ENCODE measurements around the gene RAB41. TPM values are rescaled to one million over a fixed set of nuclear protein-coding genes. Genes with fewer than 3 reads are reported as not detected.

The RAB41 gene
- total RNA-seq, 1 experiment from 2014 or later: not detected

GRCh38 chrX:70244881-70245280 is 37.1 kb upstream of the RAB41 start:
- Histone ChIP-seq H3K27ac (ENCODE audit: low read length) (no peak overlapping the region), H3K4me3 (ENCODE audit: low read depth in 2 of 2, low read length in 2 of 2) (no peak overlapping the region), H3K4me1 (ENCODE audit: control insufficient read depth, insufficient read depth, low read length) (no peaks in the 10 kb centered on the region), H3K9me3 (ENCODE audit: control insufficient read depth, insufficient read depth, low read depth, low read length) (no peaks in the 10 kb centered on the region), H3K36me3 (ENCODE audit: control insufficient read depth, insufficient read depth, low read length) (no peaks in the 10 kb centered on the region), H3K27me3 (ENCODE audit: control insufficient read depth, insufficient read depth, low read length) (peaks cover 2% of the 10 kb centered on the region; the same call in 1 of the 2 replicates)
- no TSS peak for BruUV-seq (replicated peaks)
- no peak for TF ChIP-seq TCF7L2 (IDR thresholded peaks at IDR 0.05; ENCODE audit: low read depth, low read length)
- no peak for TF ChIP-seq REST (IDR thresholded peaks at IDR 0.05; ENCODE audit: insufficient read depth in 1 of 2, low read depth in 2 of 2, low read length in 1 of 2)
- TF ChIP-seq CTCF (IDR thresholded peaks at IDR 0.05): no peak
- TF ChIP-seq POLR2AphosphoS5 (IDR thresholded peaks at IDR 0.05; ENCODE audit: low read depth, low read length): no peak
- no peak for TF ChIP-seq SIN3A (IDR thresholded peaks at IDR 0.05; ENCODE audit: borderline replicate concordance, insufficient read depth, low read depth, low read length)
- ATAC-seq: no peak
- CTCF ChIA-PET: interaction anchor here (0.6 kb wide), 1 partner anchor 112 kb away, joined by 4 read pairs; the partner anchor contains the start of gene IGBP1
- in situ Hi-C loops (cut with HindIII; ENCODE audit: low pct_unique_long_range_greater_than_20kb, low sequenced_read_pairs): no loop called here
- intact Hi-C loops (cut with micrococcal nuclease; ENCODE audit: unreplicated experiment): no loop called here
- POLR2A ChIA-PET: no interaction called here
- no peak for DNase-seq (ENCODE audit: low read depth, low spot score)

- in situ Hi-C loops (cut with HindIII; ENCODE audit: low pct_unique_long_range_greater_than_20kb, low sequenced_read_pairs): no loop called here
- ATAC-seq: no peak
- H3K4me3 ChIP-seq (ENCODE audit: low read depth in 2 of 2, low read length in 2 of 2): no peak overlapping the region
- no TSS peak for BruUV-seq (replicated peaks)
- H3K9me3 ChIP-seq (ENCODE audit: control insufficient read depth, insufficient read depth, low read depth, low read length): no peaks in the 10 kb centered on the region
- peaks cover 6% of the 10 kb centered on the region; the same call in 1 of the 2 replicates for H3K27me3 ChIP-seq (ENCODE audit: control insufficient read depth, insufficient read depth, low read length)
- H3K27ac ChIP-seq (ENCODE audit: low read length): no peak overlapping the region
- POLR2A ChIA-PET: no interaction called here
- no peak for TF ChIP-seq SIN3A (IDR thresholded peaks at IDR 0.05; ENCODE audit: borderline replicate concordance, insufficient read depth, low read depth, low read length)
- no peak for TF ChIP-seq TCF7L2 (IDR thresholded peaks at IDR 0.05; ENCODE audit: low read depth, low read length)
- no peak for TF ChIP-seq POLR2AphosphoS5 (IDR thresholded peaks at IDR 0.05; ENCODE audit: low read depth, low read length)
- no peak for TF ChIP-seq REST (IDR thresholded peaks at IDR 0.05; ENCODE audit: insufficient read depth in 1 of 2, low read depth in 2 of 2, low read length in 1 of 2)
- no peak for TF ChIP-seq CTCF (IDR thresholded peaks at IDR 0.05)
- no peak for DNase-seq (ENCODE audit: low read depth, low spot score)
- CTCF ChIA-PET: no interaction called here
- H3K36me3 ChIP-seq (ENCODE audit: control insufficient read depth, insufficient read depth, low read length): no peaks in the 10 kb centered on the region
- intact Hi-C loops (cut with micrococcal nuclease; ENCODE audit: unreplicated experiment): no loop called here
- no peaks in the 10 kb centered on the region for H3K4me1 ChIP-seq (ENCODE audit: control insufficient read depth, insufficient read depth, low read length)
Measured at GRCh38 chrX:70247252-70247651, 34.7 kb upstream of the RAB41 start.

Measured in Panc1 (cell line).